A549 (cell line): Measurements from ENCODE around the gene TBC1D22A. TPM values are rescaled to one million over a fixed set of nuclear protein-coding genes. Genes with fewer than 3 reads are reported as not detected.

ENCODE experiments used
- ATAC-seq, 2 experiments: fragments of 200-7000 bp in 1 of 2; fragments of >200 bp in 1 of 2; cut with Nextera tagmentation in 1 of 2; cut with Tn5 transposase in 1 of 2; 3 replicates each; pipeline versions ENCODE4 v1.8.0 to v1.9.1; 2018 to 2020; ENCODE audit warnings: mild to moderate bottlenecking in 1 of 2, moderate library complexity in 1 of 2
- CTCF ChIA-PET: fragments of 300-600 bp; sonication (Branson Sonifier 250); formaldehyde crosslinking; extraction: SDS; loops from one replicate; lab custom pipeline; 2021; ENCODE audit warnings: antibody characterized with exemption, inconsistent platforms; lab: Yijun Ruan, JAX
- POLR2A ChIA-PET: fragments of 350-600 bp; formaldehyde crosslinking; extraction: SDS; loops from one replicate; lab custom pipeline; 2021; ENCODE audit warnings: antibody characterized with exemption, inconsistent platforms; lab: Yijun Ruan, JAX
- DNase-seq, 2 experiments: peaks; one replicate each; pipeline versions ENCODE4 v3.0.0 to v3.0.0-alpha.2; 2011 to 2016; ENCODE audit warnings: low read depth in 1 of 2, low spot score in 1 of 2
- FAIRE-seq: peaks from 2 replicates; lab custom pipeline; 2011; peaks lifted over from hg19 to GRCh38; lab: Jason Lieb, UNC
- H3K27ac ChIP-seq, 2 experiments: fragments of >200 bp; sonication (Bioruptor Twin); formaldehyde crosslinking; 3 replicates each; pipeline ENCODE4 v1.5.1; 2016 to 2017
- H3K4me1 ChIP-seq: fragments of >200 bp; sonication (Bioruptor Twin); formaldehyde crosslinking; 3 replicates; pipeline ENCODE4 v1.6.1; 2016
- H3K4me2 ChIP-seq: fragments of >200 bp; sonication (Bioruptor Twin); formaldehyde crosslinking; 3 replicates; pipeline ENCODE4 v1.6.1; 2016
- H3K4me3 ChIP-seq: fragments of >200 bp; sonication (Bioruptor Twin); formaldehyde crosslinking; 3 replicates; pipeline ENCODE4 v1.5.1; 2016
- H3K9me3 ChIP-seq: fragments of >200 bp; sonication (Bioruptor Twin); formaldehyde crosslinking; 3 replicates; pipeline ENCODE4 v1.6.1; 2016
- BCL3 ChIP-seq: fragments of >200 bp; sonication (Bioruptor Twin); formaldehyde crosslinking; IDR thresholded peaks from 3 replicates; pipeline ENCODE4 v1.6.1; 2016
- CBX2 ChIP-seq: fragments of 200-600 bp; sonication (generic); IDR thresholded peaks from 2 replicates; pipeline ENCODE4 v1.6.1; 2016; ENCODE audit warnings: low read depth, mild to moderate bottlenecking, borderline replicate concordance
- CHD4 ChIP-seq: fragments of 200-600 bp; sonication (generic); IDR thresholded peaks from 2 replicates; pipeline ENCODE4 v1.6.1; 2016; ENCODE audit warnings: antibody characterized with exemption, mild to moderate bottlenecking, borderline replicate concordance
- CTCF ChIP-seq: fragments of >200 bp; sonication (Bioruptor Twin); formaldehyde crosslinking; IDR thresholded peaks from 3 replicates; pipeline ENCODE4 v1.5.1; 2016
- EP300 ChIP-seq, 2 experiments: fragments of >200 bp; sonication (Bioruptor Twin); formaldehyde crosslinking; IDR thresholded peaks; 2 replicates in 1 of 2; 3 replicates in 1 of 2; pipeline ENCODE4 v1.6.1; 2016 to 2017
- FOSB ChIP-seq: fragments of 250-450 bp; sonication (Bioruptor Pico); IDR thresholded peaks from 2 replicates; pipeline ENCODE4 v1.5.0; 2020; ENCODE audit warnings: mild to moderate bottlenecking, moderate library complexity
- FOSL2 ChIP-seq, 2 experiments: fragments of 450-650 bp in 1 of 2; fragments of >200 bp in 1 of 2; sonication (Bioruptor Twin) in 1 of 2; formaldehyde crosslinking; IDR thresholded peaks; 2 replicates each; pipeline versions ENCODE4 v1.5.0 to v1.6.1; 2016 to 2020; ENCODE audit warnings: mild to moderate bottlenecking in 1 of 2, moderate library complexity in 1 of 2
- FOXS1 ChIP-seq: fragments of 250-450 bp; sonication (Bioruptor Pico); IDR thresholded peaks from 2 replicates; pipeline ENCODE4 v1.5.0; 2020; ENCODE audit warnings: mild to moderate bottlenecking, moderate library complexity
- HES2 ChIP-seq: fragments of >200 bp; sonication (Bioruptor Twin); formaldehyde crosslinking; IDR thresholded peaks from 2 replicates; pipeline ENCODE4 v1.6.1; 2016
- HOXA7 ChIP-seq: fragments of 250-450 bp; sonication (Bioruptor Pico); IDR thresholded peaks from 2 replicates; pipeline ENCODE4 v1.5.0; 2020; ENCODE audit warnings: mild to moderate bottlenecking, moderate library complexity
- JUNB ChIP-seq: fragments of >200 bp; sonication (Bioruptor Twin); formaldehyde crosslinking; IDR thresholded peaks from 2 replicates; pipeline ENCODE4 v1.6.1; 2016
- KDM5A ChIP-seq: fragments of 200-600 bp; sonication (generic); IDR thresholded peaks from 2 replicates; pipeline ENCODE4 v1.6.1; 2016; ENCODE audit warnings: antibody characterized with exemption, mild to moderate bottlenecking
- MAX ChIP-seq: IDR thresholded peaks from 2 replicates; pipeline ENCODE4 v1.6.1; 2012
- MYC ChIP-seq: IDR thresholded peaks from 2 replicates; pipeline ENCODE4 v1.6.1; 2012; ENCODE audit warnings: mild to moderate bottlenecking, inconsistent platforms, low read length, improper control_type of control experiment, borderline replicate concordance
- NR3C1 ChIP-seq: fragments of >200 bp; sonication (Bioruptor Twin); formaldehyde crosslinking; IDR thresholded peaks from 3 replicates; pipeline ENCODE4 v1.6.1; 2017
- PHF8 ChIP-seq: fragments of 200-600 bp; sonication (generic); IDR thresholded peaks from 2 replicates; pipeline ENCODE4 v1.6.1; 2016; ENCODE audit warnings: low read depth, mild to moderate bottlenecking, antibody characterized with exemption, moderate library complexity, borderline replicate concordance
- RARB ChIP-seq: fragments of 250-450 bp; sonication (Bioruptor Pico); IDR thresholded peaks from 2 replicates; pipeline ENCODE4 v1.8.0; 2021; ENCODE audit warnings: mild to moderate bottlenecking, moderate library complexity
- RFX5 ChIP-seq: fragments of 450-650 bp; IDR thresholded peaks from 2 replicates; pipeline ENCODE4 v1.7.1; 2014; ENCODE audit warnings: antibody characterized with exemption, mild to moderate bottlenecking, moderate library complexity
- RNF2 ChIP-seq: fragments of 200-600 bp; sonication (generic); IDR thresholded peaks from 2 replicates; pipeline ENCODE4 v1.6.1; 2016; ENCODE audit warnings: low read depth, mild to moderate bottlenecking, antibody characterized with exemption, moderate library complexity, borderline replicate concordance
- TP53 ChIP-seq: fragments of 250-450 bp; sonication (Bioruptor Pico); IDR thresholded peaks from 2 replicates; pipeline ENCODE4 v1.5.0; 2021; ENCODE audit warnings: mild to moderate bottlenecking, moderate library complexity
- ZFP36 ChIP-seq: fragments of 450-650 bp; IDR thresholded peaks from 2 replicates; pipeline ENCODE4 v1.6.1; 2014; ENCODE audit warnings: borderline replicate concordance; ENCODE audit not compliant: partially characterized antibody
- ZSCAN20 ChIP-seq: fragments of 250-450 bp; sonication (Bioruptor Pico); IDR thresholded peaks from 2 replicates; pipeline ENCODE4 v1.8.0; 2022; ENCODE audit warnings: mild to moderate bottlenecking, moderate library complexity
- WGBS: methylation state at CpG from one replicate; pipeline ENCODE4 v1.1.6; 2017; ENCODE audit errors: missing lambda C conversion rate; 5-methylcytosine and 5-hydroxymethylcytosine counted together
- polyA plus RNA-seq, 4 experiments: library from polyadenylated mRNA; depleted of rRNA in 3 of 4; stranded (reverse); fragments of >200 nt; fragmentation: RNase III in 1 of 4; extraction: RNeasy Plus Mini Kit Qiagen cat#74134 plus additional on column Dnase treatment in 1 of 4; gene quantifications; 2 replicates in 3 of 4; 3 replicates in 1 of 4; pipeline ENCODE4 v1.2.3, GENCODE V29; 2011 to 2017

TBC1D22A gene
- polyA plus RNA-seq, 2 of the 4 experiments (the other 2 are of a cell fraction), result 8.9 to 10.8 TPM

- CTCF ChIA-PET, result no interaction called here
- ATAC-seq (no peak), FAIRE-seq (no peak), DNase-seq (no peak)
- 82% methylated on average over 5 of the region's 10 CpGs for WGBS
- Histone ChIP-seq H3K4me1 (no peaks in the 10 kb centered on the region), H3K4me2 (no peak overlapping the region), H3K4me3 (no peak overlapping the region), H3K27ac (no peak overlapping the region), H3K9me3 (no peaks in the 10 kb centered on the region)
- POLR2A ChIA-PET, result no interaction called here
- TF ChIP-seq CBX2, result no peak
Observed at GRCh38 chr22:47162865-47163264, 400.4 kb downstream of the TBC1D22A start.

GRCh38 chr22:47163481-47163855 is 401.0 kb downstream of the TBC1D22A start:
- Histone ChIP-seq H3K9me3 (no peaks in the 10 kb centered on the region), H3K27ac (no peak overlapping the region), H3K4me1 (no peaks in the 10 kb centered on the region), H3K4me2 (no peak overlapping the region), H3K4me3 (no peak overlapping the region)
- no peak for ATAC-seq
- WGBS, result 82% methylated on average over 9 of the region's 10 CpGs
- POLR2A ChIA-PET, result no interaction called here
- no peak for DNase-seq
- CTCF ChIA-PET, result no interaction called here
- no peak for TF ChIP-seq JUNB
- TF ChIP-seq FOSB (CRISPR knock-in tag), result no peak
- no peak for TF ChIP-seq TP53 (CRISPR knock-in tag)
- no peak for TF ChIP-seq RNF2
- no peak for TF ChIP-seq HOXA7 (CRISPR knock-in tag)
- no peak for TF ChIP-seq MYC
- TF ChIP-seq ZSCAN20, result no peak
- TF ChIP-seq HES2, result no peak
- TF ChIP-seq, all 56 proteins: peak for 0
- FAIRE-seq, result no peak

GRCh38 chr22:47163856-47164513 is 401.5 kb downstream of the TBC1D22A start:
- Histone ChIP-seq H3K4me3 (no peak overlapping the region), H3K9me3 (no peaks in the 10 kb centered on the region), H3K27ac (no peak overlapping the region), H3K4me2 (no peak overlapping the region), H3K4me1 (no peaks in the 10 kb centered on the region)
- TF ChIP-seq HOXA7 (CRISPR knock-in tag) (no peak), RNF2 (no peak), KDM5A (no peak), EP300 (IDR thresholded peaks at IDR 0.05) (no peak), JUNB (no peak), FOXS1 (CRISPR knock-in tag) (no peak), RFX5 (no peak), FOSL2 (IDR thresholded peaks at IDR 0.05) (no peak), FOSL2 (CRISPR knock-in tag; IDR thresholded peaks at IDR 0.05) (no peak), PHF8 (no peak), CTCF (no peak), MAX (no peak), CHD4 (no peak), NR3C1 (no peak), CBX2 (no peak), BCL3 (no peak), ZSCAN20 (no peak), ZFP36 (no peak), HES2 (no peak), RARB (CRISPR knock-in tag) (no peak)
- ChIA-PET POLR2A (no interaction called here), CTCF (no interaction called here)
- FAIRE-seq (no peak), ATAC-seq (no peak), DNase-seq (no peak)
- 83% methylated on average over 7 of the region's 22 CpGs for WGBS
